Gastrocnemius medialis (tissue), 4 donors: ENCODE results near the gene GRIP2.

Experiments used
- CTCF ChIP-seq, 5 experiments: fragments of 450-650 bp in 3 of 5; fragments of 200-600 bp in 2 of 5; sonication (generic) in 2 of 5; IDR thresholded peaks in 4 of 5; conservative IDR thresholded peaks in 1 of 5; 1 replicate in 4 of 5; 2 replicates in 1 of 5; pipeline ENCODE4 v1.5.1; 2016 to 2019; ENCODE audit warnings: antibody characterized with exemption in 5 of 5, mild to moderate bottlenecking in 3 of 5, moderate library complexity in 3 of 5
- POLR2A ChIP-seq, 2 donors: fragments of 450-650 bp; IDR thresholded peaks; one replicate each; pipeline ENCODE4 v1.6.1; 2017; ENCODE audit warnings: antibody characterized with exemption in 2 of 2, mild to moderate bottlenecking in 2 of 2, moderate library complexity in 2 of 2

DNA sequence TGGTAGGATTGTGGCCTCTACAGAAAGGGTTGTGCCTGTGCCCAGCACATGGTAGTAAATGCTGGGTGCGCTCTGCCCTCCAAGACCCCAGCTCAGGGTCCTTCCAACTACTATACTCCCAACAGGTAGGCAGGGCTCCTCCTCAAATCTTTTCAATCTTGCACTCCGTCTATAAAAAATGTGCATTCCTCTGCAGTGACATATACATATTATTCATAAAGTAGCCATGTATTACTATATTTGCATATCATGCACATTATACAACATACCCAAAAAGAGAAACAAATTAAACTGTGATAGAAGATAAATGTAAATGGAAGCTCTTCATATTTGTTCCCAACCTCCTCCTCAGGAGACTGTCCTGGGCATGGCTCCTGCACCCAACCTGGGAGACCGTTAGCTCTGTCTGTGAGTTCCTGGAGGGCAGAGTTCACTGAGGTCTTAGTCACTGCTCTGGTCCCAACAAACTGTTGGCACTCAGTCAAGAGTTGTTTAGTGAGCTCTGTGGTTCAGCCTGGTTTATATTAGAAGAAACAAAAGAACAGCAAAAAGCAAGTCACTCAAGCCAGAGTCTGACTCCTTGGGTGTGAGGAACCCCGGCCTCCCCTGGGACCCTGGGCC, 47.7 kb upstream of the GRIP2 start:
- no peak for TF ChIP-seq POLR2A (IDR thresholded peaks at IDR 0.05)
- TF ChIP-seq CTCF (IDR thresholded peaks at IDR 0.05 in 4 of 5, conservative IDR thresholded peaks at IDR 0.05 in 1 of 5): no peak
